Activated CD4-positive, CD25-positive, alpha-beta regulatory T cell treated with anti-CD3 and anti-CD28 coated beads, Interleukin-2, amount 50 U/mL, for 72 hours (primary cell): ENCODE data around the gene DHX57.
A peak's percentile ranks its signal among the peaks of the same experiment; 100 is the strongest.
"Not testable (repeated sequence)": the region's sequence is repeated elsewhere in the genome, so short reads cannot be mapped to it uniquely, and the experiment has no call there.

Source experiments
- DNase-seq: peaks from one replicate; pipeline ENCODE4 v3.0.0; 2021

Gene DHX57

GRCh38 chr2:38794235-38794946 lies 81.3 kb downstream of the DHX57 start:
- no peak for DNase-seq

- no peak for DNase-seq
These were observed 82.2 kb downstream of the DHX57 start for GRCh38 chr2:38793511-38793910.

- no peak for DNase-seq
These were observed 83.0 kb downstream of the DHX57 start for GRCh38 chr2:38792751-38793150.

DNA sequence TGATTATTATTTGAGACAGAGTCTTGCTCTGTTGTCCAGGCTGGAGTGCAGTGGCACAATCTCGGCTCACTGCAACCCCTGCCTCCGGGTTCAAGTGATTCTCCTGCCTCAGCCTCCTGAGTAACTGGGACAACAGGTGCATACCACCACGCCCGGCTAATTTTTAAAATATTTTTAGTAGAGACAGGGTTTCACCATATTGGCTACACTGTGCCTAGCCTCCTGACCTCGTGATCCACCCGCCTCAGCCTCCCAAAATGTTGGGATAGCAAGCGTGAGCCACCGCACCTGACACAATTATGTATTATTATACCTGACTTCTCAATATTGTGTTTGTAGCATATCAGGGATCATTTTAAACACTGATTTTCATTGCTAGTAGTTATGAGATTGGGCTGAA lies 83.4 kb downstream of the DHX57 start:
- not testable (repeated sequence) for DNase-seq

DNA sequence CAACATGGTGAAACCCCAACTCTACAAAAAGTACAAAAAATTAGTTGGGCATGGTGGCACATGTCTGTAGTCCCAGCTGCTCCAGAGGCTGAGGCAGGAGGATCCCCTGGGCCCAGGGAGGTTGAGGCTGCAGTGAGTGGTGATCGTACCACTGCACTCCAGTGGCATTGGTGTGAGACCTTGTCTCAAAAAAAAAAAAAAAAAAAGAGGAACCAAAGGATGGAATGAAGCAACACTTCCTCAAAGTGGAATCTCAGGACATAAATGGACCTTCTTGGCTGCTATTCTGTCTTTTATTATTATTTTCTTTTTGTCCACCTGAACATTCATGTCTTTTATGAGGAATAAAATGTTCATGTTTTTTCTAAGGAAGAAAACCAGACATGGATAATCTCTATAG lies 84.0 kb downstream of the DHX57 start:
- DNase-seq: no peak

GRCh38 chr2:38789691-38790090 lies 86.0 kb downstream of the DHX57 start:
- DNase-seq: no peak

GRCh38 chr2:38788306-38788705 lies 87.4 kb downstream of the DHX57 start:
- DNase-seq: no peak

GRCh38 chr2:38783586-38783985 lies 92.1 kb downstream of the DHX57 start:
- DNase-seq: no peak

DNA sequence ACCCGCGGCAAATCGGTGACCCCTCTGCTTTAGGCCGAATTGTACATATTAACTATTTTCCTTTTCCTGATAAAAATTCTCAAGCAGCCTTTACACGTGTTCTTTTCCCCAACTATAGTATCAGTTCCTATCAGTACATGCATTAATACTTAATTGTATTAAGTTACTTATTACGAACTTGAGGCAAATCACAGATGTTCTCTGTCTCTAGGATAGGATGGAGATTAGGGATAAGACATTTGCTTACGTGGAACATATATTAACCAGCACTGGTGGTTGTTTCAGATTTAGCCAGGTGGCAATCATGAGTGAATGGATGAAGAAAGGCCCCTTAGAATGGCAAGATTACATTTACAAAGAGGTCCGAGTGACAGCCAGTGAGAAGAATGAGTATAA lies 97.0 kb downstream of the DHX57 start:
- DNase-seq: no peak

DNA sequence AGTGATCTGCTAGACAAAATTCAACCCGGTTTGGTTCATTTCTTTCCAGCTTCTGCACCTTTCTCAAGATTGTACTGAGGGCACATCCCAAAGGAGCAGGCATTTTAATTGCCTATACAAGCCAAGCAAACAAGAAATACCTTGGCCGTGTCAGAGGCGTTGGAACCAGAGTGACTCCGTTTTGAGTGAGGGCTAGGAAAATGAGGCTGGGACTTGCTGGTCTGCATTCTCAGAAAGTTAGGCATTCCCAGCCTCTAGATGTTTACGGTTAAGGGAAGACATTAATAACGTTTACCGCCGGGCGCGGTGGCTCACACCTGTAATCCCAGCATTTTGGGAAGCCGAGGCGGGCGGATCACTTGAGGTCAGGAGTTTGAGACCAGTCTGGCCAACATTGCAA lies 99.2 kb downstream of the DHX57 start:
- no peak for DNase-seq

DNA sequence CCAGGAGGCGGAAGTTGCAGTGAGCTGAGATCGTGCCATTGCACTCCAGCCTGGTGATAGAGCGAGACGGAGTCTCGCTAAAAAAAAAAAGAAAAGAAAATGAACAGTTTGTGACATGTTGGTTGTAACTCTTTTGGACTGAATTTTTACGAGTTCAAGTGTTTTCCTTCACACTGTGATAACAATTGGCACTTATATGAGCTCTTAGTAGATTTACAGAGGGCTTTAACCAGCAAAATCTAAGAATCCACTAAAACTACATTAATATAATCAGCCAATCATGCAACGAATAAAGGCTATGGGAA lies 99.9 kb downstream of the DHX57 start:
- DNase-seq: no peak

GRCh38 chr2:38775097-38775920 lies 100.4 kb downstream of the DHX57 start:
- DNase-seq: no peak

- no peak for DNase-seq
These were observed 104.1 kb downstream of the DHX57 start for GRCh38 chr2:38771632-38772031.

DNA sequence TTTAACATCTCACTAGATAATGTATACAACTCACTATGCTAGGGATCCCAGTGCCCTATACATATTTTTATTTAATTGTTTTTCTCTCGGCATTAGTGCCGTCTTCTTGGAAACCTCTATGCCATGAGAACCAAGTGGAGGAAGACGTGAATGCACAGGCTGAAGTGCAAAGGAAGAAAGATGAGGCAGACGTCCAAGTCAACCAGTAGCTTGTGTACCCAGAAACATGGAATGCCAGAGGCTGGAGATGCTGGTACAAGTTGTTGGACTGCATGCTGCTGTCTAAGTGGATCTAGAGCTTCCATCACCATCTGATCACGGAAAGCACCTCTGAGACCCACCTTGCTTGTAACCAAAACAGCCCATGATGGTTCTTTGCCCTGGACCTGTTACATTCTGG lies 110.2 kb downstream of the DHX57 start:
- no peak for DNase-seq

- DNase-seq: no peak
These were observed 110.6 kb downstream of the DHX57 start for GRCh38 chr2:38765149-38765548.

GRCh38 chr2:38763728-38764127 lies 112.0 kb downstream of the DHX57 start:
- no peak for DNase-seq

DNA sequence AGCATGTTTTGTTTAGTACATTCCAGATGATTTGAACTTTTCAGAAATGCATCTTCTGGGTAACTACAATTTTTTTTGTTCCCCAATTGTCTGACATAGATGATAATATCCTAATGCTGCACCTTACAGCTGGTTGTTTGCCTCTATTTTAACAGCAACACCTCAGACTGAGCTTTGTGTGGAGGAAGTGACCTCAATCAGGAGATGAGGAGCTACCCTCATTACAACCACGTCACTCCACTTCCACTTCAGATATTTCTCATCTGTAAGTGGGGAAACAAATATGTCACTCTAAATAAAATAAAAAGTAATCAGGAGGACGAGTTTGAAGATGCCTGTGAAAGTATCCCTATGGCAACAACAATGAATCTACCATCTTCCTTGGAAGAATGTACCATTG lies 112.5 kb downstream of the DHX57 start:
- DNase-seq: no peak

- DNase-seq: not testable (repeated sequence)
These were observed 119.8 kb downstream of the DHX57 start for GRCh38 chr2:38755891-38756290.

DNA sequence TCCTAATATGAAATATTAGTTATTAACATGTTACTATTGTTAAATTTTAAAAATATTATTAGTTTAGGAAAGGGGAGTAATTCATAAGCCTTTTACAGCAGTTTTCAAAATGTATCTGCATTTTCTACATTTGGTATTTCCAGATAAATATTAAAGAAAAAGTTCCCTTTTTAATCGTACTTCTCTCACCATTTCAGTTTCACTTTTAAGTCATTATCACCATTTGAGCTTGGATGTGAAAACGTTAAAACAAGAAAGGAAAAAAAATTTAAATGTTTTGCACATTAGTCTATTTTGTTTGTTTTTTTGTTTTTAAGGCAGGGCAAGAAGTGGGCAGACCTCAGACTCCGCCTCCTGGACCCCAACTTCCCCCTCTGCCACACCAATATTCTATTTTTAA lies 121.2 kb downstream of the DHX57 start:
- DNase-seq: no peak

DNA sequence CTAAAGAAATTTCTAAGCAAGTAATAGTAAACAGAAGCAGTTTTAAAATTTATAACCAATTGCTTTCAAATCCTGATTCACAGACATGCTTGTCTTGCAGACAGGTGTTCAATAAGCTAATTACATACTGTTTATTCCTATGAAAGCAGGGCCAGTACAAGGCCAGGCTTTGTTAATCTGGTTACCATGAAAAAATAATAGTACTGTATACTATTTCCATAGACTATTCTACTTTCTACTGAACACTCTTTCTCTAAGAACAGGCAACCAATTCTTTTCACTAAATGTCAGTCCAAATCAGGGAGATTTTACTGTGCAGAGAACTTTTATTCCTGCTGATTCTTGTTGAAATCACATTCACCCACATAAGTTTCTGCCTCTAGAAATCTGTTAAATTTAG lies 121.7 kb downstream of the DHX57 start:
- no peak for DNase-seq

GRCh38 chr2:38751596-38752410 lies 123.9 kb downstream of the DHX57 start:
- DNase-seq: no peak

GRCh38 chr2:38750891-38751595 lies 124.7 kb downstream of the DHX57 start, which contains the start of gene SRSF7:
Gene SRSF7 (minus strand): TSS chr2:38751361. CDS start chr2:38751256, 105 bp downstream.
- DNase-seq: peak; percentile 97
